Measurements from ENCODE around the gene PHACTR3. TPM values are rescaled to one million over a fixed set of nuclear protein-coding genes. Genes with fewer than 3 reads are reported as not detected.

Gene PHACTR3
- total RNA-seq, 1 donor from 2014 or later = 0.14 TPM

GRCh38 chr20:59662161-59662560 is 57.8 kb downstream of the PHACTR3 start:
- Histone ChIP-seq H3K4me1 (ENCODE audit: insufficient read depth, low read length) (no peaks in the 10 kb centered on the region), H3K79me2 (ENCODE audit: insufficient read depth, low read length) (no peaks in the 10 kb centered on the region), H2AFZ (ENCODE audit: low read depth, low read length) (no peak overlapping the region), H3K4me3 (ENCODE audit: insufficient read depth, low read depth, low read length) (no peak overlapping the region), H3K9me3 (ENCODE audit: insufficient read depth, low read depth, low read length) (peaks cover 9% of the 10 kb centered on the region), H3K27ac (ENCODE audit: low read depth, low read length) (no peak overlapping the region), H3K36me3 (ENCODE audit: insufficient read depth, low read length) (no peaks in the 10 kb centered on the region), H3K4me2 (ENCODE audit: low read length) (no peak overlapping the region), H3K27me3 (ENCODE audit: insufficient read depth, low read length) (no peaks in the 10 kb centered on the region), H3K9ac (ENCODE audit: low read length) (no peak overlapping the region), H4K20me1 (ENCODE audit: insufficient read depth, low read length) (no peaks in the 10 kb centered on the region)
- no peak for TF ChIP-seq CTCF (IDR thresholded peaks at IDR 0.05; ENCODE audit: insufficient read depth, low read depth, low read length)
- no peak for TF ChIP-seq EZH2 (IDR thresholded peaks at IDR 0.05; ENCODE audit: insufficient read depth, low read length)
- DNase-seq (ENCODE audit: low read depth) = no peak
- FAIRE-seq = no peak
- H3K36me3 Mint-ChIP-seq (ENCODE audit: low read depth, unreplicated experiment) = no peaks in the 10 kb centered on the region
- no peak overlapping the region for H3K4me3 Mint-ChIP-seq (ENCODE audit: unreplicated experiment)
- peaks cover 8% of the 10 kb centered on the region for H3K9me3 Mint-ChIP-seq (ENCODE audit: unreplicated experiment)
- no peaks in the 10 kb centered on the region for H3K4me1 Mint-ChIP-seq (ENCODE audit: low read depth, unreplicated experiment)
- no peak overlapping the region for H3K27ac Mint-ChIP-seq (ENCODE audit: unreplicated experiment)
- H3K27me3 Mint-ChIP-seq (ENCODE audit: low read depth, unreplicated experiment) = peaks cover 54% of the 10 kb centered on the region

GRCh38 chr20:59662856-59663512 is 58.6 kb downstream of the PHACTR3 start:
- H3K36me3 ChIP-seq (ENCODE audit: insufficient read depth, low read length) = no peaks in the 10 kb centered on the region
- Mint-ChIP-seq H3K27me3 (ENCODE audit: low read depth, unreplicated experiment) (peaks cover 54% of the 10 kb centered on the region), H3K36me3 (ENCODE audit: low read depth, unreplicated experiment) (no peaks in the 10 kb centered on the region), H3K27ac (ENCODE audit: unreplicated experiment) (no peak overlapping the region), H3K4me3 (ENCODE audit: unreplicated experiment) (no peak overlapping the region), H3K4me1 (ENCODE audit: low read depth, unreplicated experiment) (no peaks in the 10 kb centered on the region), H3K9me3 (ENCODE audit: unreplicated experiment) (peaks cover 3% of the 10 kb centered on the region)
- DNase-seq (ENCODE audit: low read depth) (no peak), FAIRE-seq (no peak)
- no peaks in the 10 kb centered on the region for H3K27me3 ChIP-seq (ENCODE audit: insufficient read depth, low read length)
- peaks cover 10% of the 10 kb centered on the region for H3K9me3 ChIP-seq (ENCODE audit: insufficient read depth, low read depth, low read length)
- H3K4me1 ChIP-seq (ENCODE audit: insufficient read depth, low read length) = no peaks in the 10 kb centered on the region
- H3K4me3 ChIP-seq (ENCODE audit: insufficient read depth, low read depth, low read length) = no peak overlapping the region
- no peak overlapping the region for H3K27ac ChIP-seq (ENCODE audit: low read depth, low read length)
- no peak for TF ChIP-seq CTCF (IDR thresholded peaks at IDR 0.05; ENCODE audit: insufficient read depth, low read depth, low read length)
- TF ChIP-seq EZH2 (IDR thresholded peaks at IDR 0.05; ENCODE audit: insufficient read depth, low read length) = no peak
- H3K79me2 ChIP-seq (ENCODE audit: insufficient read depth, low read length) = no peaks in the 10 kb centered on the region
- no peak overlapping the region for H2AFZ ChIP-seq (ENCODE audit: low read depth, low read length)
- H3K4me2 ChIP-seq (ENCODE audit: low read length) = no peak overlapping the region
- no peak overlapping the region for H3K9ac ChIP-seq (ENCODE audit: low read length)
- H4K20me1 ChIP-seq (ENCODE audit: insufficient read depth, low read length) = no peaks in the 10 kb centered on the region

- Histone ChIP-seq H3K4me3 (ENCODE audit: insufficient read depth, low read depth, low read length) (no peak overlapping the region), H3K4me1 (ENCODE audit: insufficient read depth, low read length) (no peaks in the 10 kb centered on the region), H3K36me3 (ENCODE audit: insufficient read depth, low read length) (no peaks in the 10 kb centered on the region), H3K79me2 (ENCODE audit: insufficient read depth, low read length) (no peaks in the 10 kb centered on the region), H3K27ac (ENCODE audit: low read depth, low read length) (no peak overlapping the region), H3K27me3 (ENCODE audit: insufficient read depth, low read length) (no peaks in the 10 kb centered on the region), H3K4me2 (ENCODE audit: low read length) (no peak overlapping the region), H2AFZ (ENCODE audit: low read depth, low read length) (no peak overlapping the region), H3K9me3 (ENCODE audit: insufficient read depth, low read depth, low read length) (peaks cover 12% of the 10 kb centered on the region), H3K9ac (ENCODE audit: low read length) (no peak overlapping the region), H4K20me1 (ENCODE audit: insufficient read depth, low read length) (no peaks in the 10 kb centered on the region)
- Mint-ChIP-seq H3K36me3 (ENCODE audit: low read depth, unreplicated experiment) (no peaks in the 10 kb centered on the region), H3K27ac (ENCODE audit: unreplicated experiment) (no peak overlapping the region), H3K27me3 (ENCODE audit: low read depth, unreplicated experiment) (peaks cover 51% of the 10 kb centered on the region), H3K9me3 (ENCODE audit: unreplicated experiment) (peaks cover 3% of the 10 kb centered on the region), H3K4me3 (ENCODE audit: unreplicated experiment) (no peak overlapping the region), H3K4me1 (ENCODE audit: low read depth, unreplicated experiment) (no peaks in the 10 kb centered on the region)
- DNase-seq (ENCODE audit: low read depth) (no peak), FAIRE-seq (no peak)
- TF ChIP-seq EZH2 (IDR thresholded peaks at IDR 0.05; ENCODE audit: insufficient read depth, low read length) = no peak
- TF ChIP-seq CTCF (IDR thresholded peaks at IDR 0.05; ENCODE audit: insufficient read depth, low read depth, low read length) = no peak
Measured at GRCh38 chr20:59663513-59664060, 59.2 kb downstream of the PHACTR3 start.

All from astrocyte (in vitro differentiated cells and primary cell).